Heart left ventricle (tissue), 16 donors: ENCODE data around the gene TRPV5. TPM values are rescaled to one million over a fixed set of nuclear protein-coding genes. Genes with fewer than 3 reads are reported as not detected.

Experiments used
- ATAC-seq, 4 donors: fragments of 200-7000 bp; cut with Tn5 transposase; one replicate each; pipeline ENCODE4 v1.9.1; 2020 to 2022; ENCODE audit warnings: moderate library complexity in 4 of 4, mild to moderate bottlenecking in 3 of 4, moderate number of reproducible peaks in 1 of 4
- DNase-seq, 5 donors: peaks; one replicate each; pipeline ENCODE4 v3.0.0-alpha.2; 2020
- H3K27ac ChIP-seq, 12 donors: fragments of 200-600 bp; sonication (generic) in 4 of 12; one replicate each; pipeline versions ENCODE4 v1.5.0 to v1.8.0; 2016 to 2022; ENCODE audit warnings: mild to moderate bottlenecking in 2 of 12
- H3K27me3 ChIP-seq, 9 donors: fragments of 200-600 bp; sonication (generic) in 2 of 9; one replicate each; pipeline versions ENCODE4 v1.5.1 to v1.8.0; 2016 to 2022; ENCODE audit warnings: mild to moderate bottlenecking in 3 of 9
- H3K36me3 ChIP-seq, 9 donors: fragments of 200-600 bp; sonication (generic) in 2 of 9; one replicate each; pipeline versions ENCODE4 v1.5.0 to v1.8.0; 2018 to 2022; ENCODE audit warnings: mild to moderate bottlenecking in 2 of 9
- H3K4me1 ChIP-seq, 12 donors: fragments of 200-600 bp; sonication (generic) in 4 of 12; one replicate each; pipeline versions ENCODE4 v1.5.0 to v1.8.0; 2016 to 2022; ENCODE audit warnings: mild to moderate bottlenecking in 3 of 12
- H3K4me3 ChIP-seq, 12 donors: fragments of 200-600 bp; sonication (generic) in 4 of 12; one replicate each; pipeline versions ENCODE4 v1.5.0 to v1.8.0; 2017 to 2022; ENCODE audit warnings: mild to moderate bottlenecking in 9 of 12, moderate library complexity in 4 of 12
- H3K9me3 ChIP-seq, 12 donors: fragments of 200-600 bp; sonication (generic) in 4 of 12; one replicate each; pipeline versions ENCODE4 v1.5.0 to v1.8.0; 2016 to 2022; ENCODE audit warnings: mild to moderate bottlenecking in 1 of 12
- POLR2A ChIP-seq, 2 donors: fragments of 450-650 bp; IDR thresholded peaks; one replicate each; pipeline ENCODE4 v1.6.1; 2017; ENCODE audit warnings: antibody characterized with exemption in 2 of 2, mild to moderate bottlenecking in 2 of 2, moderate library complexity in 2 of 2
- WGBS, 4 donors: extraction: QIAGEN DNeasy Blood & Tissue Kit in 2 of 4; methylation state at CpG; one replicate each; pipeline versions ENCODE4 v1.1.5 to v1.1.7; 2013 to 2018; 5-methylcytosine and 5-hydroxymethylcytosine counted together
- intact Hi-C, 10 donors: fragments of 100-400 bp; cut with DNase I; formaldehyde crosslinking; loops; one replicate each; pipeline versions ENCODE4 v1.11.1 to v1.14.2; 2022
- polyA plus RNA-seq, 2 donors: library from polyadenylated mRNA; stranded (reverse); fragments of 200-250 nt; gene quantifications; one replicate each; pipeline ENCODE4 v1.2.3, GENCODE V29; 2013
- total RNA-seq, 9 donors: library from RNA; depleted of rRNA in 2 of 9; stranded (reverse); fragments of >200 nt in 2 of 9; fragmentation: NEBNext Ultra II Directional in 3 of 9; extraction: Animal tissue kit (Norgen Biotek cat#: 25700) in 3 of 9; gene quantifications; one replicate each; pipeline versions ENCODE4 v1.1.0 to v1.2.4, GENCODE V29; 2016 to 2023
- TF ChIP-seq, protein P1 (sequence below), 12 donors: fragments of 200-600 bp; sonication (generic) in 4 of 12; IDR thresholded peaks; one replicate each; pipeline versions ENCODE4 v1.5.0 to v1.8.0; 2018 to 2022; ENCODE audit warnings: antibody characterized with exemption in 12 of 12, mild to moderate bottlenecking in 5 of 12
- donor health status: ischemic (EF 13 %, LVEDD 7.1; RV severe dilation, severe dysfunction).
- donor health status: healthy with polysubstance abuse.
- donor health status: DM: no; HTN: yes; CAD: no.
- donor health status: DM: no; HTN: no; CAD: no.
- donor health status: ischemic (EF 25% LVEDD 6.9; RV normal size, moderate dysfunction).
- donor health status: ischemic (EF 25% LVEDD 5.7; RV mildly dilated, moderate dysfunction).
- donor health status: healthy.
- donor health status: DM: yes; HTN: yes; CAD: no.
- donor health status: ischemic (EF 35%, LVEDD 5.7; RV mildly dilated, moderate dysfunction).
- donor health status: nonischemic (EF 11% LVEDD 7.7; RV severe dilation, severe dysfunction).
- donor health status: DM: yes; HTN: yes; CAD: no.
- donor health status: PGD.
- donor health status: ischemic (EF 29% LVEDD 5.4; RV normal size, mild dysfunction).
- donor health status: nonischemic (EF 23%, LVEDD 6.1; RV moderate dilation, normal function).

The TRPV5 gene
- total and polyA plus RNA-seq, 11 donors, result not detected

DNA sequence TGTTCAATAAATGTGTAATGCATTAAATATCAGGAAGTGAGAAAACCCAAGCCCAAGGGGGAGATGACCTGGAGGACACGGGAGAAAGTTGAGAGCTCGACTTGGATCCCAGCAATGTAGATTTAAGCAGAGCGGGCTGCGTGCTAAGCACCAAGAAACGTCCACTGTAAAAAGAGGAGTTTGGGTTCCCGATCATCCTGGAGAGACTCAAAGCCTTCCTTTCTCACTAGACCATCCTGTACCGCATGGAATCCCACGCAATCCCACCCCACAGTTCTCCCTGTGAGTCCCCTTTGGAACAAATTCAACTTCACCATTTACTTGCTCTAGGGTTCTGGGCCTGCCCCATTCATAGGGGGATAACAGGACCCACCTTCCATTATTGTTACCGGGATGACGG lies 50.4 kb downstream of the TRPV5 start:
- no peak for ATAC-seq
- 82 to 87% (median 86%) methylated on average over 10 of the region's 10 CpGs for WGBS, 4 donors
- Histone ChIP-seq H3K27me3 (peaks cover 0 to 48% (median 4%) of the 10 kb centered on the region in 9 donors), H3K27ac (no peak overlapping the region), H3K9me3 (no peaks in the 10 kb centered on the region), H3K4me3 (no peak overlapping the region), H3K4me1 (no peaks in the 10 kb centered on the region), H3K36me3 (no peaks in the 10 kb centered on the region)
- TF ChIP-seq, protein P1, sequence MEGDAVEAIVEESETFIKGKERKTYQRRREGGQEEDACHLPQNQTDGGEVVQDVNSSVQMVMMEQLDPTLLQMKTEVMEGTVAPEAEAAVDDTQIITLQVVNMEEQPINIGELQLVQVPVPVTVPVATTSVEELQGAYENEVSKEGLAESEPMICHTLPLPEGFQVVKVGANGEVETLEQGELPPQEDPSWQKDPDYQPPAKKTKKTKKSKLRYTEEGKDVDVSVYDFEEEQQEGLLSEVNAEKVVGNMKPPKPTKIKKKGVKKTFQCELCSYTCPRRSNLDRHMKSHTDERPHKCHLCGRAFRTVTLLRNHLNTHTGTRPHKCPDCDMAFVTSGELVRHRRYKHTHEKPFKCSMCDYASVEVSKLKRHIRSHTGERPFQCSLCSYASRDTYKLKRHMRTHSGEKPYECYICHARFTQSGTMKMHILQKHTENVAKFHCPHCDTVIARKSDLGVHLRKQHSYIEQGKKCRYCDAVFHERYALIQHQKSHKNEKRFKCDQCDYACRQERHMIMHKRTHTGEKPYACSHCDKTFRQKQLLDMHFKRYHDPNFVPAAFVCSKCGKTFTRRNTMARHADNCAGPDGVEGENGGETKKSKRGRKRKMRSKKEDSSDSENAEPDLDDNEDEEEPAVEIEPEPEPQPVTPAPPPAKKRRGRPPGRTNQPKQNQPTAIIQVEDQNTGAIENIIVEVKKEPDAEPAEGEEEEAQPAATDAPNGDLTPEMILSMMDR (IDR thresholded peaks at IDR 0.05), result no peak
- no peak for TF ChIP-seq POLR2A (IDR thresholded peaks at IDR 0.05)
- intact Hi-C loops, result no loop called here
- peak in 1 of 5 donors; percentile 4 for DNase-seq

GRCh38 chr7:142882338-142882678 lies 51.2 kb downstream of the TRPV5 start:
- ATAC-seq (no peak), DNase-seq (peak in 1 of 5 donors; percentile 3)
- WGBS, 4 donors, result 83 to 93% (median 86%) methylated on average over 5 of the region's 5 CpGs
- Histone ChIP-seq H3K4me1 (no peaks in the 10 kb centered on the region), H3K36me3 (no peaks in the 10 kb centered on the region), H3K27ac (no peak overlapping the region), H3K4me3 (no peak overlapping the region), H3K9me3 (no peaks in the 10 kb centered on the region), H3K27me3 (peaks cover 0 to 49% (median 4%) of the 10 kb centered on the region in 9 donors)
- TF ChIP-seq POLR2A (IDR thresholded peaks at IDR 0.05), result no peak
- TF ChIP-seq, protein P1 (IDR thresholded peaks at IDR 0.05), result no peak
- intact Hi-C loops, result no loop called here

DNA sequence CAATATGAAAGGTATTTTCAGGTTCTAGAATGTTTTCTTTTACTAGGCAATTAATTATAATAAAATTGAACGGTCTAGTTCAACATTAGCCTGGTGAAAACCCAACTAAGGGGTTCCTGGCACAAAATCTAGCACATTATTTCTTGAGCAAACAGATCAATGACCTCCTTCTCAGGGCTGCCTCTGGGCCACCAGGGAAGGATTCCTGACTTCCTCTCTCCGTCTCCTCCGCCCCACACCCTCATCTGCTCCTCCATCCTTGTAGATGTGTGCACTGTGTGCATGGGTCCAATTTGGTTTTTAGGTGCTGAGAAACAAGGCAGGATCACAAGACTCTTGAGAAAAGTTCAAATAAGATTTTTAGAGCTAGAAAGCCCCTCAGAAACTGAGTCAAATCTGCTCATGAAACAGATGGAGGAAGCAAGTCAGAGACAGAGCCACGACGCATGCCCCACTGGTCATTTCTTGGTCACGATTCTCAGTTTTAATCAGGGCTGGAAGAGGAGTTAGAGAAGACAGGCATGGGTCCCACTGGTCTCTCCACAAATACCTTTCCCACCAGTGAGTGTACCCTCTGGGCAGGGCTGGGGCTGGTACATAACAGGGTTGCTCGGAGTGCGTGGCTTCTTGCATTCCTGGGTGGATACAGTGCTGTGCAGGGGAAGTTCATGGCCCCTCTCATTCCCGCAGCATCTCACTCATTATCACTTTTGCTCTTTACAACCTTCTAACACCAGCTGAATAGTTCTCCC lies 51.8 kb downstream of the TRPV5 start:
- no peak overlapping the region for H3K27ac ChIP-seq
- intact Hi-C loops, result loop anchor here in 1 of 10 donors (2.0 kb wide), 1 partner anchor 121 kb away; no protein-coding TSS in a partner anchor
- no peak for ATAC-seq
- no peak for DNase-seq
- H3K4me1 ChIP-seq, result no peaks in the 10 kb centered on the region
- no peaks in the 10 kb centered on the region for H3K9me3 ChIP-seq
- TF ChIP-seq, protein P1 (IDR thresholded peaks at IDR 0.05), result no peak
- no peak for TF ChIP-seq POLR2A (IDR thresholded peaks at IDR 0.05)
- WGBS, 4 donors, result 77 to 86% (median 83%) methylated on average over 9 of the region's 9 CpGs
- H3K36me3 ChIP-seq, result no peaks in the 10 kb centered on the region
- H3K27me3 ChIP-seq, result peaks cover 0 to 50% (median 4%) of the 10 kb centered on the region in 9 donors
- H3K4me3 ChIP-seq, result no peak overlapping the region

- intact Hi-C loops, result loop anchor here in 1 of 10 donors (2.0 kb wide), 1 partner anchor 122 kb away; no protein-coding TSS in a partner anchor
- peak in 1 of 5 donors; percentile 21 for DNase-seq
These were observed 52.6 kb downstream of the TRPV5 start for GRCh38 chr7:142880876-142881505.

More at GRCh38 chr7:142880876-142881505, 52.6 kb downstream of the TRPV5 start:
- WGBS, 4 donors, result 27 to 31% (median 30%) methylated on average over 8 of the region's 8 CpGs
- H3K9me3 ChIP-seq, result no peaks in the 10 kb centered on the region
- TF ChIP-seq, protein P1 (IDR thresholded peaks at IDR 0.05), result peak in 11 of 12 donors; percentile 19 to 60 (median 53)
- TF ChIP-seq POLR2A (IDR thresholded peaks at IDR 0.05), result no peak
- H3K4me3 ChIP-seq, result no peak overlapping the region
- no peaks in the 10 kb centered on the region for H3K4me1 ChIP-seq
- no peak for ATAC-seq
- no peak overlapping the region for H3K27ac ChIP-seq
- H3K36me3 ChIP-seq, result no peaks in the 10 kb centered on the region
- H3K27me3 ChIP-seq, result peaks cover 0 to 47% (median 4%) of the 10 kb centered on the region in 9 donors
